Astrocyte (in vitro differentiated cells and primary cell): ENCODE data around the gene GRID2.

Source experiments
- EZH2 ChIP-seq: IDR thresholded peaks from 2 replicates; pipeline ENCODE4 v1.6.1; 2012; ENCODE audit warnings: mild to moderate bottlenecking, low read length, inconsistent platforms; ENCODE audit not compliant: insufficient read depth
- TF ChIP-seq, protein P1 (sequence below): IDR thresholded peaks from 2 replicates; pipeline ENCODE4 v1.5.1; 2011; ENCODE audit warnings: low read depth, mild to moderate bottlenecking, inconsistent platforms, low read length, moderate library complexity; ENCODE audit not compliant: insufficient read depth

DNA sequence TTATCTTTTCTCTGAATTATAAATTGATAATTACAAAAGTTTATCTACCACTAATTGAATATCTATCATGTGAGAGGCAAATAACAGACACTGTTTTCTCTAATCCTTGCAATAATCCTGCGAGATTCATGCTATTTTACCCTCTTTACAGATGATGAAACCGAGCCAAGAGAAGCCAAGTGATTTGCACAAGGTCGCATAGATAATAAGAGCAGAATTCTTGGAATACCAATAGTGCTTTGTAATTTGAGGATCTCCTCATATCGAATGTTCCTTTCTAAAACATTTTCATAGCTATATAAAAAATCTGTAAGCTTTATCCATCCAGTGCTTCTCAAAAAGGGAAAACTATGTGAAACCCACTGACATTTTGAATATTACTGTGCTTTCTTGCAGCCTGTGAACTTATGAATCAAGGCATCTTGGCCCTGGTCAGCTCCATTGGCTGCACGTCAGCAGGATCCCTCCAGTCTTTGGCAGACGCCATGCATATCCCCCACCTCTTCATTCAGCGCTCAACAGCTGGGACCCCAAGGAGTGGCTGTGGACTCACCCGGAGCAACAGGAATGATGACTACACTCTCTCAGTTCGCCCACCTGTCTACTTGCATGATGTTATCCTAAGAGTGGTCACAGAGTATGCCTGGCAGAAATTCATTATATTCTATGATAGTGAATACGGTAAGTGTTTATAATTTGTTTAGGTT is 781.0 kb downstream of the GRID2 start:
- TF ChIP-seq, protein P1, sequence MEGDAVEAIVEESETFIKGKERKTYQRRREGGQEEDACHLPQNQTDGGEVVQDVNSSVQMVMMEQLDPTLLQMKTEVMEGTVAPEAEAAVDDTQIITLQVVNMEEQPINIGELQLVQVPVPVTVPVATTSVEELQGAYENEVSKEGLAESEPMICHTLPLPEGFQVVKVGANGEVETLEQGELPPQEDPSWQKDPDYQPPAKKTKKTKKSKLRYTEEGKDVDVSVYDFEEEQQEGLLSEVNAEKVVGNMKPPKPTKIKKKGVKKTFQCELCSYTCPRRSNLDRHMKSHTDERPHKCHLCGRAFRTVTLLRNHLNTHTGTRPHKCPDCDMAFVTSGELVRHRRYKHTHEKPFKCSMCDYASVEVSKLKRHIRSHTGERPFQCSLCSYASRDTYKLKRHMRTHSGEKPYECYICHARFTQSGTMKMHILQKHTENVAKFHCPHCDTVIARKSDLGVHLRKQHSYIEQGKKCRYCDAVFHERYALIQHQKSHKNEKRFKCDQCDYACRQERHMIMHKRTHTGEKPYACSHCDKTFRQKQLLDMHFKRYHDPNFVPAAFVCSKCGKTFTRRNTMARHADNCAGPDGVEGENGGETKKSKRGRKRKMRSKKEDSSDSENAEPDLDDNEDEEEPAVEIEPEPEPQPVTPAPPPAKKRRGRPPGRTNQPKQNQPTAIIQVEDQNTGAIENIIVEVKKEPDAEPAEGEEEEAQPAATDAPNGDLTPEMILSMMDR, result no peak
- no peak for TF ChIP-seq EZH2
